Astrocyte (in vitro differentiated cells and primary cell): ENCODE measurements around the gene SLX4.

Experiments used
- EZH2 ChIP-seq: IDR thresholded peaks from 2 replicates; pipeline ENCODE4 v1.6.1; 2012; ENCODE audit warnings: mild to moderate bottlenecking, low read length, inconsistent platforms; ENCODE audit not compliant: insufficient read depth
- TF ChIP-seq, protein P1 (sequence below): IDR thresholded peaks from 2 replicates; pipeline ENCODE4 v1.5.1; 2011; ENCODE audit warnings: low read depth, mild to moderate bottlenecking, inconsistent platforms, low read length, moderate library complexity; ENCODE audit not compliant: insufficient read depth

DNA sequence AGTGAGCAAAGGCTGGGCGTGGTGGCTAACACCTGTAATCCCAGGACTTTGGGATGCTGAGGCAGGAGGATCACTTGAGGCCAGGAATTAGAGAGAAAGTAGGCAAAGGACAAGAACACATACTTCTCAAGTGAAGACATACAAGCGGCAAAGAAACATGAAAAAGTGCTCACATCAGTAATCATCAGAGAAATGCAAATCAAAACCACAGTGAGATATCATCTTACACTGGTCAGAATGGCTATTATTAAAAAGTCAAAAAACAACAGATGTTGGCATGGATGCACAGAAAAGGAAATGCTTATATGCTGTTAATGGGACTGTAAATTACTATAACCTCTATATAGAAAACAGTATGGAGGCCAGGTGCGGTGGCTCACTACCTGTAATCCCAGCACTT lies 12.2 kb upstream of the SLX4 start:
- TF ChIP-seq, protein P1, sequence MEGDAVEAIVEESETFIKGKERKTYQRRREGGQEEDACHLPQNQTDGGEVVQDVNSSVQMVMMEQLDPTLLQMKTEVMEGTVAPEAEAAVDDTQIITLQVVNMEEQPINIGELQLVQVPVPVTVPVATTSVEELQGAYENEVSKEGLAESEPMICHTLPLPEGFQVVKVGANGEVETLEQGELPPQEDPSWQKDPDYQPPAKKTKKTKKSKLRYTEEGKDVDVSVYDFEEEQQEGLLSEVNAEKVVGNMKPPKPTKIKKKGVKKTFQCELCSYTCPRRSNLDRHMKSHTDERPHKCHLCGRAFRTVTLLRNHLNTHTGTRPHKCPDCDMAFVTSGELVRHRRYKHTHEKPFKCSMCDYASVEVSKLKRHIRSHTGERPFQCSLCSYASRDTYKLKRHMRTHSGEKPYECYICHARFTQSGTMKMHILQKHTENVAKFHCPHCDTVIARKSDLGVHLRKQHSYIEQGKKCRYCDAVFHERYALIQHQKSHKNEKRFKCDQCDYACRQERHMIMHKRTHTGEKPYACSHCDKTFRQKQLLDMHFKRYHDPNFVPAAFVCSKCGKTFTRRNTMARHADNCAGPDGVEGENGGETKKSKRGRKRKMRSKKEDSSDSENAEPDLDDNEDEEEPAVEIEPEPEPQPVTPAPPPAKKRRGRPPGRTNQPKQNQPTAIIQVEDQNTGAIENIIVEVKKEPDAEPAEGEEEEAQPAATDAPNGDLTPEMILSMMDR, result no peak
- no peak for TF ChIP-seq EZH2
